H1 (cell line): ENCODE results near the gene PRG2. TPM values are rescaled to one million over a fixed set of nuclear protein-coding genes. Genes with fewer than 3 reads are reported as not detected.

Experiments used
- FOSL1 ChIP-seq: IDR thresholded peaks from 2 replicates; pipeline ENCODE4 v1.6.1; 2011; ENCODE audit warnings: mild to moderate bottlenecking, low read depth, low read length, moderate library complexity; ENCODE audit not compliant: insufficient read depth
- RXRA ChIP-seq: IDR thresholded peaks from 2 replicates; pipeline ENCODE4 v1.6.1; 2011; ENCODE audit warnings: low read depth, mild to moderate bottlenecking, low read length, moderate library complexity; ENCODE audit not compliant: insufficient read depth
- SP1 ChIP-seq: IDR thresholded peaks from 2 replicates; pipeline ENCODE4 v1.6.1; 2011; ENCODE audit warnings: low read depth, low read length
- TCF12 ChIP-seq: IDR thresholded peaks from 2 replicates; pipeline ENCODE4 v1.6.1; 2011; ENCODE audit warnings: low read depth, mild to moderate bottlenecking, low read length
- polyA plus RNA-seq, 7 experiments: library from polyadenylated mRNA; depleted of rRNA in 3 of 7; stranded (reverse) in 5 of 7; unstranded in 2 of 7; fragments of >200 nt in 5 of 7; fragments of 200-250 nt in 2 of 7; gene quantifications; 1 replicate in 5 of 7; 2 replicates in 1 of 7; 4 replicates in 1 of 7; pipeline versions ENCODE4 v1.2.1 to v1.2.3, GENCODE V29; 2011 to 2013; ENCODE audit warnings: missing spikeins in 2 of 7, mixed read lengths in 2 of 7
- total RNA-seq: library from RNA; stranded (reverse); fragmentation: NEBNext Ultra II Directional; extraction: Animal tissue kit (Norgen Biotek cat#: 25700); gene quantifications from 2 replicates; pipeline ENCODE4 v1.2.1, GENCODE V29; 2021
- TF ChIP-seq, protein P1 (sequence below): fragments of 300-600 bp; sonication (generic); IDR thresholded peaks from 2 replicates; pipeline ENCODE4 v1.7.1; 2012; ENCODE audit warnings: low read length, moderate library complexity, mild to moderate bottlenecking, inconsistent platforms; ENCODE audit not compliant: insufficient replicate concordance

PRG2 gene
- total and polyA plus RNA-seq, 2 of the 8 experiments (the other 6 are each of a cell fraction or from before 2014, with no cell fraction given): 0.32 TPM; not detected in 1

DNA sequence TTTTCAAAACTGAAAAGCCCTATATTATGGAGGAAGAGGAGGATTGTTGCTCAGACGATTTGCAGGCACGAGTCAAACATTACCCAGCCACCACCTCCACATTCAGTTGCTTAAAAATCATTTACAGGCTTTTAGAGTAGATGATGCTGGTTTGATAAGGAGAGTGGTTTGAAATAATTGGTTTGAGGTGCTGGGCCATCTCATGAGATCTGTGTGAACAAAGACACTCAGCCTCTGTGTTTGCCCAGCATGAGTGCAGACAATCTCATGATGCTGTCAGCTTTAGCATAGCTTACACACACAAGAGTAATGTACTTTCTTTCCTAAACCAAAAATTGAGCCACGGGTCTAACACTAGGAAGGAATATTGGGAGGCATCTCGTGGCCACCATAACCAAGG, 32.2 kb upstream of the PRG2 start (continued):
- TF ChIP-seq, protein P1, sequence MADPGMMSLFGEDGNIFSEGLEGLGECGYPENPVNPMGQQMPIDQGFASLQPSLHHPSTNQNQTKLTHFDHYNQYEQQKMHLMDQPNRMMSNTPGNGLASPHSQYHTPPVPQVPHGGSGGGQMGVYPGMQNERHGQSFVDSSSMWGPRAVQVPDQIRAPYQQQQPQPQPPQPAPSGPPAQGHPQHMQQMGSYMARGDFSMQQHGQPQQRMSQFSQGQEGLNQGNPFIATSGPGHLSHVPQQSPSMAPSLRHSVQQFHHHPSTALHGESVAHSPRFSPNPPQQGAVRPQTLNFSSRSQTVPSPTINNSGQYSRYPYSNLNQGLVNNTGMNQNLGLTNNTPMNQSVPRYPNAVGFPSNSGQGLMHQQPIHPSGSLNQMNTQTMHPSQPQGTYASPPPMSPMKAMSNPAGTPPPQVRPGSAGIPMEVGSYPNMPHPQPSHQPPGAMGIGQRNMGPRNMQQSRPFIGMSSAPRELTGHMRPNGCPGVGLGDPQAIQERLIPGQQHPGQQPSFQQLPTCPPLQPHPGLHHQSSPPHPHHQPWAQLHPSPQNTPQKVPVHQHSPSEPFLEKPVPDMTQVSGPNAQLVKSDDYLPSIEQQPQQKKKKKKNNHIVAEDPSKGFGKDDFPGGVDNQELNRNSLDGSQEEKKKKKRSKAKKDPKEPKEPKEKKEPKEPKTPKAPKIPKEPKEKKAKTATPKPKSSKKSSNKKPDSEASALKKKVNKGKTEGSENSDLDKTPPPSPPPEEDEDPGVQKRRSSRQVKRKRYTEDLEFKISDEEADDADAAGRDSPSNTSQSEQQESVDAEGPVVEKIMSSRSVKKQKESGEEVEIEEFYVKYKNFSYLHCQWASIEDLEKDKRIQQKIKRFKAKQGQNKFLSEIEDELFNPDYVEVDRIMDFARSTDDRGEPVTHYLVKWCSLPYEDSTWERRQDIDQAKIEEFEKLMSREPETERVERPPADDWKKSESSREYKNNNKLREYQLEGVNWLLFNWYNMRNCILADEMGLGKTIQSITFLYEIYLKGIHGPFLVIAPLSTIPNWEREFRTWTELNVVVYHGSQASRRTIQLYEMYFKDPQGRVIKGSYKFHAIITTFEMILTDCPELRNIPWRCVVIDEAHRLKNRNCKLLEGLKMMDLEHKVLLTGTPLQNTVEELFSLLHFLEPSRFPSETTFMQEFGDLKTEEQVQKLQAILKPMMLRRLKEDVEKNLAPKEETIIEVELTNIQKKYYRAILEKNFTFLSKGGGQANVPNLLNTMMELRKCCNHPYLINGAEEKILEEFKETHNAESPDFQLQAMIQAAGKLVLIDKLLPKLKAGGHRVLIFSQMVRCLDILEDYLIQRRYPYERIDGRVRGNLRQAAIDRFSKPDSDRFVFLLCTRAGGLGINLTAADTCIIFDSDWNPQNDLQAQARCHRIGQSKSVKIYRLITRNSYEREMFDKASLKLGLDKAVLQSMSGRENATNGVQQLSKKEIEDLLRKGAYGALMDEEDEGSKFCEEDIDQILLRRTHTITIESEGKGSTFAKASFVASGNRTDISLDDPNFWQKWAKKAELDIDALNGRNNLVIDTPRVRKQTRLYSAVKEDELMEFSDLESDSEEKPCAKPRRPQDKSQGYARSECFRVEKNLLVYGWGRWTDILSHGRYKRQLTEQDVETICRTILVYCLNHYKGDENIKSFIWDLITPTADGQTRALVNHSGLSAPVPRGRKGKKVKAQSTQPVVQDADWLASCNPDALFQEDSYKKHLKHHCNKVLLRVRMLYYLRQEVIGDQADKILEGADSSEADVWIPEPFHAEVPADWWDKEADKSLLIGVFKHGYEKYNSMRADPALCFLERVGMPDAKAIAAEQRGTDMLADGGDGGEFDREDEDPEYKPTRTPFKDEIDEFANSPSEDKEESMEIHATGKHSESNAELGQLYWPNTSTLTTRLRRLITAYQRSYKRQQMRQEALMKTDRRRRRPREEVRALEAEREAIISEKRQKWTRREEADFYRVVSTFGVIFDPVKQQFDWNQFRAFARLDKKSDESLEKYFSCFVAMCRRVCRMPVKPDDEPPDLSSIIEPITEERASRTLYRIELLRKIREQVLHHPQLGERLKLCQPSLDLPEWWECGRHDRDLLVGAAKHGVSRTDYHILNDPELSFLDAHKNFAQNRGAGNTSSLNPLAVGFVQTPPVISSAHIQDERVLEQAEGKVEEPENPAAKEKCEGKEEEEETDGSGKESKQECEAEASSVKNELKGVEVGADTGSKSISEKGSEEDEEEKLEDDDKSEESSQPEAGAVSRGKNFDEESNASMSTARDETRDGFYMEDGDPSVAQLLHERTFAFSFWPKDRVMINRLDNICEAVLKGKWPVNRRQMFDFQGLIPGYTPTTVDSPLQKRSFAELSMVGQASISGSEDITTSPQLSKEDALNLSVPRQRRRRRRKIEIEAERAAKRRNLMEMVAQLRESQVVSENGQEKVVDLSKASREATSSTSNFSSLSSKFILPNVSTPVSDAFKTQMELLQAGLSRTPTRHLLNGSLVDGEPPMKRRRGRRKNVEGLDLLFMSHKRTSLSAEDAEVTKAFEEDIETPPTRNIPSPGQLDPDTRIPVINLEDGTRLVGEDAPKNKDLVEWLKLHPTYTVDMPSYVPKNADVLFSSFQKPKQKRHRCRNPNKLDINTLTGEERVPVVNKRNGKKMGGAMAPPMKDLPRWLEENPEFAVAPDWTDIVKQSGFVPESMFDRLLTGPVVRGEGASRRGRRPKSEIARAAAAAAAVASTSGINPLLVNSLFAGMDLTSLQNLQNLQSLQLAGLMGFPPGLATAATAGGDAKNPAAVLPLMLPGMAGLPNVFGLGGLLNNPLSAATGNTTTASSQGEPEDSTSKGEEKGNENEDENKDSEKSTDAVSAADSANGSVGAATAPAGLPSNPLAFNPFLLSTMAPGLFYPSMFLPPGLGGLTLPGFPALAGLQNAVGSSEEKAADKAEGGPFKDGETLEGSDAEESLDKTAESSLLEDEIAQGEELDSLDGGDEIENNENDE: no peak
- TF ChIP-seq TCF12 (no peak), FOSL1 (no peak), RXRA (no peak), SP1 (no peak)
